HepG2 (cell line): ENCODE results near the gene SIX3. TPM values are rescaled to one million over a fixed set of nuclear protein-coding genes. Genes with fewer than 3 reads are reported as not detected.
A peak's percentile ranks its signal among the peaks of the same experiment; 100 is the strongest.

Experiments used
- ATF7-NPFF ChIP-seq: sonication (generic); formaldehyde crosslinking; IDR thresholded peaks from 2 replicates; pipeline ENCODE4 v1.8.1; 2023; ENCODE audit warnings: mild to moderate bottlenecking, low read depth, missing genetic modification reagents, moderate library complexity
- CCAR2 ChIP-seq: fragments of 200-400 bp; formaldehyde crosslinking; optimal IDR thresholded peaks from 2 replicates; pipeline ENCODE3; 2018; ENCODE audit warnings: low read depth, mild to moderate bottlenecking, low read length, moderate library complexity
- CERS6 ChIP-seq: sonication (generic); formaldehyde crosslinking; IDR thresholded peaks from 2 replicates; pipeline ENCODE4 v1.5.0; 2020; ENCODE audit warnings: missing genetic modification reagents
- CSRNP2 ChIP-seq: sonication (generic); formaldehyde crosslinking; conservative IDR thresholded peaks from 2 replicates; pipeline ENCODE4 v1.8.0; 2022; ENCODE audit warnings: low read depth, missing genetic modification reagents
- MED1 ChIP-seq: sonication (generic); formaldehyde crosslinking; IDR thresholded peaks from 2 replicates; pipeline ENCODE4 v1.4.0; 2020; ENCODE audit warnings: missing genetic modification reagents
- MLX ChIP-seq: IDR thresholded peaks from 2 replicates; pipeline ENCODE4 v1.6.1; 2016
- PBX2 ChIP-seq: IDR thresholded peaks from 2 replicates; pipeline ENCODE4 v1.6.1; 2016; ENCODE audit warnings: control low read depth
- PRDM4 ChIP-seq: sonication (generic); formaldehyde crosslinking; IDR thresholded peaks from 2 replicates; pipeline ENCODE4 v1.9.0; 2021; ENCODE audit warnings: missing genetic modification reagents, borderline replicate concordance
- RBM39 ChIP-seq: fragments of 200-400 bp; formaldehyde crosslinking; IDR thresholded peaks from one replicate; pipeline ENCODE4 v1.6.1; 2018; ENCODE audit warnings: antibody characterized with exemption, mild to moderate bottlenecking, low read depth, low read length; ENCODE audit not compliant: poor library complexity, severe bottlenecking
- U2AF2 ChIP-seq: fragments of 200-400 bp; formaldehyde crosslinking; IDR thresholded peaks from 2 replicates; pipeline ENCODE4 v1.6.1; 2017; ENCODE audit warnings: low read depth, mild to moderate bottlenecking, low read length
- ZBTB33 ChIP-seq: sonication (generic); formaldehyde crosslinking; IDR thresholded peaks from 2 replicates; pipeline ENCODE4 v1.4.0; 2020; ENCODE audit warnings: missing genetic modification reagents
- ZBTB7B ChIP-seq: sonication (generic); formaldehyde crosslinking; IDR thresholded peaks from 2 replicates; pipeline ENCODE4 v1.4.0; 2020; ENCODE audit warnings: missing genetic modification reagents
- ZFP36L2 ChIP-seq: sonication (generic); formaldehyde crosslinking; IDR thresholded peaks from 2 replicates; pipeline ENCODE4 v1.4.0; 2020; ENCODE audit warnings: missing genetic modification reagents
- ZNF124 ChIP-seq: sonication (generic); formaldehyde crosslinking; IDR thresholded peaks from 2 replicates; pipeline ENCODE4 v1.4.0; 2020; ENCODE audit warnings: missing genetic modification reagents
- ZNF432 ChIP-seq: sonication (generic); formaldehyde crosslinking; IDR thresholded peaks from 2 replicates; pipeline ENCODE4 v1.5.0; 2020; ENCODE audit warnings: missing genetic modification reagents, mild to moderate bottlenecking, borderline replicate concordance
- ZNF576 ChIP-seq: sonication (generic); formaldehyde crosslinking; IDR thresholded peaks from 2 replicates; pipeline ENCODE4 v1.4.0; 2020; ENCODE audit warnings: mild to moderate bottlenecking, missing genetic modification reagents
- ZNF597 ChIP-seq: sonication (generic); formaldehyde crosslinking; IDR thresholded peaks from 2 replicates; pipeline ENCODE4 v1.5.0; 2020; ENCODE audit warnings: missing genetic modification reagents
- ZNF615 ChIP-seq: sonication (generic); formaldehyde crosslinking; IDR thresholded peaks from 2 replicates; pipeline ENCODE4 v1.5.0; 2020; ENCODE audit warnings: mild to moderate bottlenecking, missing genetic modification reagents, borderline replicate concordance
- polyA plus RNA-seq, 8 experiments: library from polyadenylated mRNA; depleted of rRNA in 3 of 8; stranded (reverse) in 7 of 8; unstranded in 1 of 8; fragments of >200 nt; fragmentation: Illumina TruSeq in 4 of 8; extraction: Trizol in 4 of 8; gene quantifications; 2 replicates each; pipeline versions ENCODE4 v1.2.1 to v1.2.3, GENCODE V29; 2011 to 2016; ENCODE audit warnings: low read depth in 4 of 8, missing spikeins in 1 of 8, mixed read lengths in 1 of 8; ENCODE audit not compliant: insufficient read depth in 1 of 8
- total RNA-seq, 5 experiments: library from RNA; depleted of rRNA; stranded (reverse); fragments of >200 nt; fragmentation: Illumina TruSeq; extraction: Trizol; gene quantifications; 2 replicates each; pipeline ENCODE4 v1.2.3, GENCODE V29; 2016; ENCODE audit warnings: low read depth in 1 of 5

The SIX3 gene
- total and polyA plus RNA-seq, 2 of the 13 experiments (the other 11 are each of a cell fraction or from before 2014, with no cell fraction given), result not detected

- no peak for TF ChIP-seq PRDM4
- TF ChIP-seq CERS6, result no peak
- 0 out of 2 replicates have a peak, but pooled peaks have one; percentile 40 for TF ChIP-seq ZNF124
- TF ChIP-seq ATF7-NPFF, result no peak
- no peak for TF ChIP-seq CCAR2
- no peak for TF ChIP-seq ZNF432 (CRISPR knock-in tag)
- TF ChIP-seq CSRNP2 (CRISPR knock-in tag), result no peak
- no peak for TF ChIP-seq U2AF2
- no peak for TF ChIP-seq ZNF576 (CRISPR knock-in tag)
- TF ChIP-seq ZBTB7B (CRISPR knock-in tag), result peak; percentile 85
- TF ChIP-seq PBX2 (CRISPR knock-in tag), result no peak
- TF ChIP-seq RBM39, result peak; percentile 50
- no peak for TF ChIP-seq ZNF597
- peak; percentile 51; the same call in 1 of the 2 replicates for TF ChIP-seq MED1 (CRISPR knock-in tag)
- TF ChIP-seq ZFP36L2, result no peak
- no peak for TF ChIP-seq MLX (CRISPR knock-in tag)
- TF ChIP-seq ZBTB33 (CRISPR knock-in tag), result no peak; the same call in 1 of the 2 replicates
- no peak for TF ChIP-seq ZNF615 (CRISPR knock-in tag)
These were observed 10.8 kb downstream of the SIX3 start (continued) for GRCh38 chr2:44952143-44952805.
